ENCODE data around the gene PILRB.
"Not testable (repeated sequence)": the region's sequence is repeated elsewhere in the genome, so short reads cannot be mapped to it uniquely, and the experiment has no call there.

Gene PILRB

DNA sequence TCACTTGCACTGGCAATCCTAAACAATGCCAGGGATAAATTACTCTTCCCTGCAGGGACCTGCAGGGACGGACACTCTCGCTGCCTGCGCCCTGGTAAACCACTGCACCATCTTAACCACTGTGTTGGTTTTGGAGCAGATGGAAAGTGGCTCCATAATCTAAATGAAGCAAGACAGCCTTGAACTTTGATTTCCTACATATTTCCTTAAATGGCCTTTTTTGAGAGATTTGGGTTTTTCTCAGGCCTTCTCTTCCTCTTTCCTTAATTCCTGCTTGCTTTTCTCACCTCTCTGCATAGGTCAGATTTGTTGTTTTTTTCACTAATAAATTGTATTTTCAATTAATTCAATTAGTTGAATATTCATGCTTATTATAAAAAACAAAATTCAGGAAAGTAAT lies 18.1 kb downstream of the PILRB start:
- no peak for DNase-seq (ENCODE audit: low read depth in 3 of 3)

- DNase-seq (ENCODE audit: low read depth in 3 of 3) = no peak
Measured at GRCh38 chr7:100378114-100378755, 20.3 kb downstream of the PILRB start.

DNA sequence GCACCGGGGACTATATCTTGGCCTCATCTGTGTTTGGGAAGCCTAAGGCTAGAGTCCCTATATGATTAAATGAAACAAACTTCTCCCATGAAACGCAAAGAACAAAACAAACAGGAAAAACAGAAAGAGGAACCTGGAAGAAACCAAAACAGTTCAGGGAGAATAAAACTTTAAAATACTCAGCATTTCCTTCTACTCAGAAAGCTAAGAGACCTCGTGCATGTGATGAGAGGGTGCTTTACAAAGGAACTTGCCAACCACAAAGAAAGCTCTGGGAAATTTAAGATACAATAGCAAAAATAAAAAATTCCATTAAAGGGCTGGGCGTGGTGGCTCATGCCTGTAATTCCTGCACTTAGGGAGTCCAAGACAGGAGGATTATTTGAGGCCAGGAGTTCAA lies 22.3 kb downstream of the PILRB start:
- DNase-seq (ENCODE audit: low read depth in 3 of 3) = no peak

GRCh38 chr7:100381531-100382233 lies 23.8 kb downstream of the PILRB start:
- not testable (repeated sequence) for DNase-seq (ENCODE audit: low read depth in 3 of 3)

DNA sequence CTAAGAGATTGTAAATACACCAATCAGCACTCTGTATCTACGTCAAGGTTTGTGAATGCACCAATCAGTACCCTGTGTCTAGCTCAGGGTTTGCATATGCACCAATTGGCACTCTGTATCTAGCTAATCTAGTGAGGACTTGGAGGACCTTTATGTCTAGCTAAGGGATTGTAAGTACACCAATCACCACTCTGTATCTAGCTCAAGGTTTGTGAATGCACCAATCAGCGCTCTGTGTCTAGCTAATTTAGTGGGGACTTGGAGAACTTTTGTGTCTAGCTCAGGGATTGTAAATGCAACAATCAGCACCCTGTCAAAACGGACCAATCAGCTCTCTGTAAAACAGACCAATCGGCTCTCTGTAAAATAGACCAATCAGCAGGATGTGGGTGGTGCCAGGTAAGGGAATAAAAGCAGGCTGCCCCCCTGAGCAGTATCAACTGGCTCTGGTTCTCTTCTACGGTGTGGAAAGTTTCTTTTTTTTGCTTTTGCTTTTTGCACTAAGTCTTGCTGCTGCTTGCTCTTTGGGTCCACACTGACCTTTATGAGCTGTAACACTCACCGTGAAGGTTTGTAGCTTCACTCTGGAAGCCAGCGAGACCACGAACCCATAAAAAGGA lies 24.4 kb downstream of the PILRB start:
- not testable (repeated sequence) for DNase-seq (ENCODE audit: low read depth in 3 of 3)

- no peak for DNase-seq (ENCODE audit: low read depth in 3 of 3)
Measured at GRCh38 chr7:100384628-100385294, 26.8 kb downstream of the PILRB start.

- no peak for DNase-seq (ENCODE audit: low read depth in 3 of 3)
Measured at GRCh38 chr7:100386940-100387339, 29.0 kb downstream of the PILRB start.

GRCh38 chr7:100387695-100388094 lies 29.8 kb downstream of the PILRB start:
- no peak for DNase-seq (ENCODE audit: low read depth in 3 of 3)

GRCh38 chr7:100389437-100390088 lies 31.6 kb downstream of the PILRB start:
- DNase-seq (ENCODE audit: low read depth in 3 of 3) = no peak

GRCh38 chr7:100390286-100391009 lies 32.5 kb downstream of the PILRB start:
- no peak for DNase-seq (ENCODE audit: low read depth in 3 of 3)

DNA sequence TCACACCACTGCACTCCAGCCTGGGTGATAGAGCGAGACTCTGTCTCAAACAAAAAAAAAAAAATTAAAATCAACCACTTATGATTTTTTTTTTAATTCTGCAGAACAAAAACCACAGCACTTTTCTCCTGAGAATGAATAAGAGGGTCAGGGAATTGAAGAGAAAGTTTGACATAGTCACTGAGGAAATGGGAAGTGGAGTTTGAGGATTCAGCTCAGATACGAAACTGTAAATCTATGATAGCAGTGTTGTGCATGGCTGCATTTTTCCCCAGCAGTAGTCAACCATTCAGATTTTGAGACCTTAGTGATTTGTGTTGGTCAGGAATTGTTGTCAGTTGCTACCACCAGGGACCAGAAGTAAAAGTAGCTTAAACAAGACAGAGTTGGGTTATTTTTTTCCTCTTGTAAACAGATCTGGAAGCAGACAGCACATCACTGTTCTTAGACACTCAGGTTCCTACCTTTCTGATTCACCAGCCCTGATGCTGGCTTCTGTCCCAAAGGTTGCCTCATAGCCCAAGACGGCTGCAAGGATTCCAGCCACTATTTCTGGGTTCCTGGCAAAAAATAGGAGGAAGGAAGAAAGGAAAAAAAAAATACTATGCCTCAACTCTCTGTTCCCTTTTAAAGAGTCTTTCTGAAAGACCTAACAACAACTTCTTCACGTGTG lies 35.5 kb downstream of the PILRB start:
- DNase-seq (ENCODE audit: low read depth in 3 of 3) = no peak

- DNase-seq (ENCODE audit: low read depth in 3 of 3) = no peak
Measured at GRCh38 chr7:100394077-100394476, 36.2 kb downstream of the PILRB start.

- DNase-seq (ENCODE audit: low read depth in 3 of 3) = peak in 1 of 3 experiments; percentile 24
Measured at GRCh38 chr7:100396421-100396982, 38.6 kb downstream of the PILRB start.

GRCh38 chr7:100397315-100398081 lies 39.6 kb downstream of the PILRB start:
- no peak for DNase-seq (ENCODE audit: low read depth in 3 of 3)

DNA sequence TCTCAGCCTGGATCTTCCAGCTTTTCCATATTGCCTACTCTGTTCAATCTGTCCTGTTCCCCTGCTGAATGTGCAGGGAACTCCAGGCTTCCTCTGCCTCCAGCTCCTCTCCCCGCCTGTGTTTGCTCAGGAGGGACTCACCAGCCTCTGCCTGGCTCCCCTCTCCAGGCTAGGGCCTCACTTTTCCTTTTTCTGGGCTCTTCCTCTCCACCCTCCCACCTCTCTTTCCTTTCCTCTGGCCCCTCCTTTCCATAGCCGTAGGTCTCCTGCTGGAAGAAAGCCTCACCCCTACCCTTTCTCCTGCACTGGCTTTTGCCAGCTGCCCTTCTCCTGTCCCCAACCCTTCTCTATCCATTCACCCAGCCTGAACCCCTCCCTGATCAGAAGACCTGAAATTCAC lies 40.3 kb downstream of the PILRB start:
- no peak for DNase-seq (ENCODE audit: low read depth in 3 of 3)

- DNase-seq (ENCODE audit: low read depth in 3 of 3) = no peak
Measured at GRCh38 chr7:100400041-100400440, 42.1 kb downstream of the PILRB start.

- DNase-seq (ENCODE audit: low read depth in 3 of 3) = no peak
Measured at GRCh38 chr7:100400656-100401055, 42.7 kb downstream of the PILRB start.

- DNase-seq (ENCODE audit: low read depth in 3 of 3) = no peak
Measured at GRCh38 chr7:100401811-100402210, 43.9 kb downstream of the PILRB start.

GRCh38 chr7:100402241-100402640 lies 44.3 kb downstream of the PILRB start:
- DNase-seq (ENCODE audit: low read depth in 3 of 3) = no peak

GRCh38 chr7:100406767-100407166 lies 48.9 kb downstream of the PILRB start:
- DNase-seq (ENCODE audit: low read depth in 3 of 3) = no peak

All from stimulated activated CD4-positive, alpha-beta T cell treated with anti-CD3 and anti-CD28 coated beads, TNF-alpha, amount 100 ng/mL, for 4 hours (primary cell).